ENCODE data around the gene TMEM171.

The TMEM171 gene

DNA sequence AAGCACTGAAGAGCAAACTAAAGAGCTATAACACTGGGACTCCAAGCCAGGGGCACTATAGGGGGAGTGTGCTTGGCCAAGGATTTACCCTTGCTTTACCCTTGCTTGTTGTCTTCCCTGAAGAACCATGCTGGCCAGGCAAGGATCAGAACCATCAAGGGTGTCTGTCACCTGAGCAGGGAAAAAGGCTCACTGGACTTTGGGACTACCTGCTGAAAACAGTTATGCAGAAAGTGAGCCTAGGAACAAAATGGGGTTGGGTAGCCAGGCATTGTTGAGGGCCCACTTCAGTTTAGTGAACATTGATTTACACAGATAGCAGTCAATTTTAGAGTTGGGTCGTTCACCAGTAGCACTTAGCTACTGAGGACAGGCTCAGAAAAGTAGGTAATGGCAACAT, 8.0 kb upstream of the TMEM171 start:
- Mint-ChIP-seq H3K4me1 (no peaks in the 10 kb centered on the region), H3K27me3 (peaks cover 65% of the 10 kb centered on the region), H3K36me3 (ENCODE audit: low read depth) (no peaks in the 10 kb centered on the region), H3K4me3 (no peak overlapping the region), H3K27ac (no peak overlapping the region), H3K9me3 (peaks cover 9% of the 10 kb centered on the region)
- no peak for DNase-seq
- no peak for ATAC-seq

DNA sequence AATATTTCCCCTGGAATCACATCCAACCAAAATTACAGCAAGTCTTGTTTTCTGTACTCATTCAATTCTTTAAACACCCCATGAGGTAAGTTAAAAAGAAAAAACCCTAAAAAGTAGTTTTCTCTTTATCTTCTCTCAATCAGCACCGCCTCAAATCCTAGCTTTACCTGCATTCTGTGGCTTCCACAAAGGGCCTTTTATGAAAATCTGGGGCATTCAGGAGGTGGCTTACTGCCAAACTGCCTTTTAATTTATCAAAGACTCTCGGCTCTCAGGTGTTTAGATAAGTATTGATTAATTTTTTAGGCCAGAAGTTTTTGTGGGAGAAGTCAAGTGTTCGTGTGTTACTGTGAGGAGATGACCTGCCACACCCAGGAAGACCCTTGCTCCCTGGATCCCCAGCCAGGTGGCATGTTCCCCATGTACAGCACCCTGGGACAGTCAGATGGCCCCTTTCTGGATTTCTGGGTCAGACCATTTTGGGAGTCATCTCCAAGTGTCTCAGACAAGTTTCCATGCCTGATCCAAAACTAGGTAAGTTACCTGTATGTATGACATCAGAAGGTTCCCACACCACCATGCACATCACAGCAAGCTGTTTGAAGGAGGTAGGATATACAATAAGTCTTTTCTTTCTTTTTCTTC, 6.2 kb upstream of the TMEM171 start:
- Mint-ChIP-seq H3K4me3 (no peak overlapping the region), H3K27ac (no peak overlapping the region), H3K4me1 (peaks cover under 1% of the 10 kb centered on the region), H3K9me3 (peaks cover 4% of the 10 kb centered on the region), H3K36me3 (ENCODE audit: low read depth) (no peaks in the 10 kb centered on the region), H3K27me3 (peaks cover 66% of the 10 kb centered on the region)
- no peak for ATAC-seq
- no peak for DNase-seq

DNA sequence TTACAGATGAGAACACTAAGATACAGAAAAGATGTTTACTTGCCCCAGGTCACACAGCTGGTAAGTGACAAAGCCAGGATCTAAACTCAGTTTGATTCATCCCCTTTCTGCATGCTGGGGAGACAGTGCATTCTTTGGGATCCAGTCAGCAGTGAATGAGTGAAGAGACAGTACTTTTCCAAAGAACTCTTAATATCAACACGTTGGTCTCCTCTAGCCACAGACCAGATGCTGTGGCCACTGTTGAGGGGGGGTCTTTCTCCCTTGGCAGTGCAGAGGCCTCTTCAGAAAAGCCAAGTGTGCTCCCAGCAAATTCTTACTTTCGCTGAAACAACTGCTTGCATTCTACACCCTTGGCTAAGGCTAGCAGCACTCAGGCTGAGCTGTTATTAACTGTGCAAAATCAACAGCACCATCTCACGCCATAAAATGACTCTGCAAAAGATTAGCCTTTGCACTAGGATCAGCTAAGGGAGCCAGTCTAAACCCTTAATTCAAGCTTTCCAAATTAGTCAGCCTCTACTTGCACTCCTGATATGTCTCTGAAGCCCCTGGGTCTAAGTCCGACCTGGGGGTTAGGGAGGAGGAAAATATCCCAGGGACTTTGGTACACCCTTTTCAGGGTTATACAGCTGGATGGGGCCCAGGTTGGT, 4.8 kb upstream of the TMEM171 start:
- no peak overlapping the region for H3K4me3 Mint-ChIP-seq
- DNase-seq = no peak

DNA sequence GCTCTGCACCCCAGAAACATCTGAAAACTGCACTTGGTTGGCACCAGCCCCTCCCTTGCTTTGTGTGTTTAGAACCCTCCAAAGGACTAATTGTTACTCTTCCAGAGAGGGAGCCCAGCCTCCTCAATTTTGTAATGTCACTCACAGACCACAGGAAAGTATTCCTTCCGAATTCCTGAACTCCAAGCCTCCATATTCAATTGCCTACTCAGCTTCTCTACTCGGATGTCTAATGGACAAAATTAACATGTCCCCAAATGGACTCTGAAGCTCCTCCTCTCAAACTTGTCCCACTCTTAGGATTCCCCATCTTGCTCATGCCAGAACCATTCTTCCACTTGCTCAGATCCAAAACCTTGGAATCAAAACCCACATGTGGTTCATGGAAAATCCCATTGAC, 3.9 kb upstream of the TMEM171 start:
- H3K9me3 Mint-ChIP-seq = peaks cover 4% of the 10 kb centered on the region
- ATAC-seq (no peak), DNase-seq (no peak)
- H3K36me3 Mint-ChIP-seq (ENCODE audit: low read depth) = no peaks in the 10 kb centered on the region
- H3K27me3 Mint-ChIP-seq = peaks cover 68% of the 10 kb centered on the region
- no peak overlapping the region for H3K4me3 Mint-ChIP-seq
- peaks cover 10% of the 10 kb centered on the region for H3K4me1 Mint-ChIP-seq
- no peak overlapping the region for H3K27ac Mint-ChIP-seq

More for the DNA sequence above, 4.8 kb upstream of the TMEM171 start:
- Mint-ChIP-seq H3K36me3 (ENCODE audit: low read depth) (no peaks in the 10 kb centered on the region), H3K9me3 (peaks cover 4% of the 10 kb centered on the region), H3K27me3 (peaks cover 63% of the 10 kb centered on the region), H3K27ac (no peak overlapping the region), H3K4me1 (peaks cover 7% of the 10 kb centered on the region)
- ATAC-seq = no peak

DNA sequence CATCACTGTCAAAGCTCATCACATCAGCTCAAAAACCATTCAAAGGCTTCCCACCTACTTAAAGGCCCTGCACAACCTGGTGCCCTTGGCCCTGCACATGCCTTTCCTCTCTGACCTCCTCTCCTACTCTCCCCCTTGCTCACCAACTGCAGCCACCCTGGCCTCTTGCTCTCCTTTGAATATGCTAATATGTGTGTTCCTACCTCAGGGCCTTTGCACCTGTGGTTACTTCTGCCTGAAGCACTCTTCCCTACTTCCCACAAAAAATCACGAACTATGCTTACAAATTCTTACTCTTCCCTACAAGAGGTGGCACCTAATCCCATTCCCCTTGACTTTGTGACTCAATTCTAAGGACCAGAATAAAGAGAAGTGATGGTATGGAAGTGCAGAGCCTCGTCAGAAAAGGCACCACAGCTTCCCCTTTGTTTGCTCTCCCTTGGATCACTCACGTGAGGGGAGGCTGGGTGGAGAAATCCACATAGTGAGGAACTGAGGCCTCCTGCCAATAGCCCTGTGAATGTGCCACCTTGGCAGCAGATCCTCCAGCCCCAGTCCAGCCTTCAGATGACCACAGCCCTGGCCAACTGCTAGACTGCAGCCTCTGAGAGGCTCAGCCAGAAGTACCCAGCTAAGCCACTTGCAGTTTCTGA, 3.2 kb upstream of the TMEM171 start:
- DNase-seq (no peak), ATAC-seq (no peak)
- Mint-ChIP-seq H3K27me3 (peaks cover 74% of the 10 kb centered on the region), H3K4me1 (peaks cover 11% of the 10 kb centered on the region), H3K4me3 (no peak overlapping the region), H3K27ac (no peak overlapping the region), H3K9me3 (peaks cover 4% of the 10 kb centered on the region), H3K36me3 (ENCODE audit: low read depth) (no peaks in the 10 kb centered on the region)

DNA sequence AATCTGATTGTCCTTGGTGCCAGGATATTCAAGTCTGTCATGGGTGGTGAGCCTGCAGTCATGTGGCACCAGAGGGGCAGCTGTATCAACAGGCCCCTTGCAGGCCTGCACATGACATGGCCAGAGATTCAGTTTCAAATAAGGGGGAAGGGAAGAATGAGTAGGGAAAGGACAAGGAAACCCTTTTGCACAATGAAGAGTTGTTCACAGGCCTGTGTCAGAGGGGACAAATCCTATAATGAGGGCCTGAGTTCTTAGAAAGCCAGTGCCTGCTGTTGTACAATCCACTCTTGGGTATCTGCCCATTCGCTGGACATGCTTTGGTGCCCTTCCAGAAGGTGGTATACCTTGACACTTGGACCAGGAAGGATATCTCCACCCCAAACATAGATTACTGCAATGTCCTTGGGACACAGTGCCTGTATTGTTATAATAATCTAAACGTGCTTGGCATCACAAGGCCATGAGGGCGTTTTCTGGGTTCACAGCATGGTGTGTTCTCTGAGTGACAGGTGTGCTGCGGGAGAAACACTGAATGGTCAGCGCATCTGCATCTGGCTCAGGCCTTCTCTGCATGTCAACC, 1.9 kb upstream of the TMEM171 start:
- Mint-ChIP-seq H3K4me3 (no peak overlapping the region), H3K4me1 (peaks cover 18% of the 10 kb centered on the region), H3K36me3 (ENCODE audit: low read depth) (no peaks in the 10 kb centered on the region), H3K9me3 (no peaks in the 10 kb centered on the region), H3K27me3 (peaks cover 72% of the 10 kb centered on the region), H3K27ac (no peak overlapping the region)
- no peak for DNase-seq
- ATAC-seq = no peak

DNA sequence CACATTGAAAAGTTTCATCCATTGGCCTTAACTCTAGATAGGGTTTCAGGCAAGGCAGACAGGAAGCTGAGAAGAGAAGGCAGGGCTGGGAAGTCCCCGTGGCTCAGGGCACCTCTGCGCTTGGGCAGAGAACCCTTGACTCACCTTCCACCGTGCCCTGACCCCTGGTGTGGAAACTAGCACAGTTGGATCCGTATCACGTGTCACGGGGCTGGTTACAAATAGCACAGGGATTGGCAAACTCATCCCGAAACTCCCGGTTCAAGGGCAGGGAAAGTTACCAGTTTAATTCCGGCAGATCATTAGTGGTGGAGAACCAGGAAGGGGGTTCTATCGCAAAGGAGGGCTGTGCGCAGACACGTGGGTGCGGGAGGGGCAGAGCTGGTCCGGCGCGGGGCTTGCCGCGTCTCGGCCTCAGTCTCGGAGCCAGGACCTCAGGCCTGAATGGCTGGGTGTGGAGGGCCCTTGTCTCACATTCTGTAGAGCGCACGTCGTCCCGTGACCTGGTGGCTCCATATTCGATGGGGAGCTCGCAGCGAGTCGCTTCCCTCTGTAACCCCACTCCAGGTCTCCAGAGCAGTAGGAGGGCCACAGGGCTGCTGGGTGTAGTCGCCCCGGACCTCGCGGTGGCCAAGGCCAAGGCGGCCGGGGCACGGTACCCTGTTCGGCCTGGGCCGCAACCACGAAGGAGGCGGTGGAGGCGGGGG, 771 bp upstream of the TMEM171 start:
- no peaks in the 10 kb centered on the region for H3K9me3 Mint-ChIP-seq
- peak overlapping the region; percentile 49 for H3K4me3 Mint-ChIP-seq
- ATAC-seq (peak; percentile 70), DNase-seq (peak; percentile 26)
- no peak overlapping the region for H3K27ac Mint-ChIP-seq
- H3K36me3 Mint-ChIP-seq (ENCODE audit: low read depth) = no peaks in the 10 kb centered on the region
- H3K27me3 Mint-ChIP-seq = peaks cover 75% of the 10 kb centered on the region
- H3K4me1 Mint-ChIP-seq = peaks cover 18% of the 10 kb centered on the region

DNA sequence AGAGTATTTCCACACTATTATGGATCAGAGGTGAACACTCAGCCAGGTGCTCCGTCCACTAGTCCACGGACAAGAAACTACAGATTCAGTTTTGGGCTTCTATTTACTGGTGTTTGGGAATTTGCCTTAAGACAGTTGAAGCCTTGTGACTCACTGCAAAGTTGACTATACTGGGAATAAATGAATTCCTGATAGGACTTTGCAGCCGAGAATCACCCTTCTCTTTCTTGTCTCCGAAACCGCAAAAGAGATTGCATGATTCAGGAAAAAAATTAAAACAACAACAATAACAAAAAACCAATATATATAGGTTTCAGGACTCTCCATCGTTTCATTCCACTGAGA, 716 bp downstream of the TMEM171 start:
- Mint-ChIP-seq H3K27me3 (peaks cover 80% of the 10 kb centered on the region), H3K4me1 (peaks cover 18% of the 10 kb centered on the region), H3K36me3 (ENCODE audit: low read depth) (no peaks in the 10 kb centered on the region), H3K9me3 (no peaks in the 10 kb centered on the region), H3K27ac (no peak overlapping the region), H3K4me3 (peak overlapping the region; percentile 4)
- DNase-seq (no peak), ATAC-seq (no peak)

DNA sequence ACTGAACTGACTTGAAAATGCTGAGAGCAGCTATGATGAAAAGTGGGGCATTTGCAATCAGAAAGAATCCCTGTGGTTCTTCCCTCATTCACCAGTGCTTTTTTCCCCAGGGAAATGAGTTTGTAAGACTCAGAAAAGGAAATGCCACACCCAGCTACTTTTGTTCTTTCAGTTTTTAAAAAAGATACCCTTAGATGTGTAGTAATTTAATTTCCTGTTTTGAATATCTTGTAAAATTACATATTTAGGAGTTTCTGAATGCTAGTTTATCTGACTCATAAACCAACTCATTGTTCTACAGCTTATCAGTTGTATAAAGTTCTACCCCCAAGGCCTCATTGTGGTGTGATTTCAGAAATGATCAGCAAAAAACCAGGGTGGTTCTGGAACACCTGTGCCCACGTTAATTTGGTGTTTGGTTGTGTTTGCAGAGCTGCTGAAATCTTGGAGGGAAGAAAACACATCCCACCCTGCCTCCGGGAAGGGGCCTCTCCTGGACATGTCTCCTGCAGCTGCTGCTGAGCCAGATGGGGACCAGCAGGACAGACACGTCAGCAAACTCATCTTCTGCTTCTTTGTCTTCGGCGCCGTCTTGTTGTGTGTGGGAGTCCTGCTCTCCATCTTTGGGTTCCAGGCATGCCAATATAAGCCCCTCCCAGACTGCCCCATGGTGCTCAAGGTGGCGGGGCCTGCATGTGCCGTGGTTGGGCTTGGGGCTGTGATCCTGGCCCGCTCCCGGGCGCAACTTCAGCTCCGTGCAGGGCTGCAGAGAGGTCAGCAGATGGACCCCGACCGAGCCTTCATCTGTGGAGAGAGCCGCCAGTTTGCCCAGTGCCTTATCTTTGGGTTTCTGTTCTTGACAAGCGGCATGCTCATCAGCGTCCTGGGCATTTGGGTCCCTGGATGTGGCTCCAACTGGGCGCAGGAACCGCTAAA, 2.8 kb downstream of the TMEM171 start:
- ATAC-seq (no peak), DNase-seq (no peak)
- Mint-ChIP-seq H3K27me3 (peaks cover 73% of the 10 kb centered on the region), H3K9me3 (no peaks in the 10 kb centered on the region), H3K27ac (no peak overlapping the region), H3K4me3 (no peak overlapping the region), H3K4me1 (peaks cover 18% of the 10 kb centered on the region), H3K36me3 (ENCODE audit: low read depth) (no peaks in the 10 kb centered on the region)

DNA sequence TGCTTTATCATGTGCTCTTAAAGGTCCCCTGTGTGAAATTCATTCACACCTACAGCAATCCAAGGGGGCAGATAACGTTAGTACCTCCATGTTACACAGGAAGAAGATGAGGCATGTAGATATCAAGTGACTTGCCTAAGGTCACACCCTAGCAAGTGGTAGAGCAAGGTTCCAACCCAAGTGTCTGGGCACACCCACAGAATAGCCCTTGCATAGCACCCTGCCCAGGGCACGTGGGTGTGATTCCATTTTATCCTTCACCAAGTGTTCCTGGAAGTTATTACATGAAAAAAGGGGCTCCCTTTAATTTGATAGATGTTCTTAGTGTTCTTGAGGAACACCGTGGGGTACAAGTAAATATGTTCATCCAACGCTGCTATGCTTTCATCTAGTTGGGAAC, 4.9 kb downstream of the TMEM171 start:
- Mint-ChIP-seq H3K4me1 (peaks cover 11% of the 10 kb centered on the region), H3K27me3 (peaks cover 71% of the 10 kb centered on the region), H3K4me3 (no peak overlapping the region), H3K36me3 (ENCODE audit: low read depth) (no peaks in the 10 kb centered on the region), H3K27ac (no peak overlapping the region), H3K9me3 (no peaks in the 10 kb centered on the region)
- no peak for DNase-seq
- no peak for ATAC-seq

DNA sequence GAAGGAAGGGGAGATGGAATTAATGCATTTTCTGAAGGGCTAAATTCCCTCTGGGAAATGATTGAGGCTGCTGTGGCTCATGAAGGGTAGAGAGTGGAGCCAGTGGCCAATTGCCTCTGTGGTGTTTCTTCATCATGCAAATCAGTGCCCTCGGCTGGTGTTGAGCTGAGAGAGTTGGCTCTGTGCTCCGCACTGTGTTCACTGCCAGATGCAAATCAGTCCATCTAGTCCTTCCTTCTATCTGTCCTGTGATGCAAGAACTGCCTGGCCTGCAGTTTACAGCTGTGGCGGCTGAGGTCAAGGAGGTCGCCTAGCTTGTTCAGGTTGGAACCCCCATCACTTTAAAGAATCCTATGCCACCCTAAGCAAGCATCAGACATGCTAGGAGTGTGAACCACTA, 6.0 kb downstream of the TMEM171 start:
- no peak overlapping the region for H3K4me3 Mint-ChIP-seq
- H3K27ac Mint-ChIP-seq = no peak overlapping the region
- ATAC-seq = no peak
- H3K27me3 Mint-ChIP-seq = peaks cover 73% of the 10 kb centered on the region
- no peaks in the 10 kb centered on the region for H3K9me3 Mint-ChIP-seq
- no peaks in the 10 kb centered on the region for H3K36me3 Mint-ChIP-seq (ENCODE audit: low read depth)
- peaks cover 8% of the 10 kb centered on the region for H3K4me1 Mint-ChIP-seq
- DNase-seq = no peak

DNA sequence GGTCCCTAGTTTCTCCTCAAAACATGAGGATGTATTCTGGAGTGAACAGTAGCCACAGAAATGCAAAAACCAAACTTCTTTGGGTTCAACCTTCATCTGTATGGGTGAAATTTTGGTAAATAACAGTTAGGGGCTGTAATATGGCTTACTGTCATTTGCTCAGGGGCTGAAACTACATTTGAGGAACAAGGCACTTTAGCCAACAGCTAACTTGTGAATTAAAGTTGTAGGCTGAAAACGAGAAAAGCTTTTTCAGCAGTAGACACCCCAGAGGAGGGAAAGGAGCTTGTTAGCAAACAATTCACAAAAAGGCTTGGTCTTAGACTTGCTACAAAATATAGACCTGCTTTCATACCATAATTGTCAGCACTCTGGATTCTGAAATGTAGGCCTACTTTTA, 6.6 kb downstream of the TMEM171 start:
- Mint-ChIP-seq H3K36me3 (ENCODE audit: low read depth) (no peaks in the 10 kb centered on the region), H3K27ac (no peak overlapping the region), H3K27me3 (peaks cover 68% of the 10 kb centered on the region), H3K9me3 (no peaks in the 10 kb centered on the region), H3K4me3 (no peak overlapping the region), H3K4me1 (peaks cover 7% of the 10 kb centered on the region)
- no peak for ATAC-seq
- DNase-seq = no peak

DNA sequence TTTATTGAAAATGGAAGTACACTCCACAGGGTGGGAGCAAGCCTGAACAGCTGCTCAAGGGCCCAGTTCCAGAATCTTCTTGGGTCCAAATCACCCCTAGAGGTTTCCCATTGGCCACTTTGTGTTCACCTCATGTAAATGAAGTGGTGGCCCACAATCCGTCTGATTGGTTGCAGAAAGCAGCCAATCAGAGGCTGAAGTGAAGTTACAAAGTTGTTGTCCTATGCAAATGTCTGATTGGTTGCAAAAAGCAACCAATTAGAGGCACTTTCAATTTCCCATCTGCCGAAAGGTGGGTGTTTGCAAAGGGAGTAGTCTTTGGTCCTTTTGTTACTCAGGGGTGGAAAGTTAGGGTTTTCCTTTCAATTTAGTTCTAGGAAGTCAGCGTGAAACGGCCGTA, 8.8 kb downstream of the TMEM171 start:
- Mint-ChIP-seq H3K4me1 (no peaks in the 10 kb centered on the region), H3K27me3 (peaks cover 62% of the 10 kb centered on the region), H3K4me3 (no peak overlapping the region), H3K27ac (no peak overlapping the region), H3K36me3 (ENCODE audit: low read depth) (no peaks in the 10 kb centered on the region), H3K9me3 (no peaks in the 10 kb centered on the region)
- ATAC-seq (no peak), DNase-seq (no peak)

DNA sequence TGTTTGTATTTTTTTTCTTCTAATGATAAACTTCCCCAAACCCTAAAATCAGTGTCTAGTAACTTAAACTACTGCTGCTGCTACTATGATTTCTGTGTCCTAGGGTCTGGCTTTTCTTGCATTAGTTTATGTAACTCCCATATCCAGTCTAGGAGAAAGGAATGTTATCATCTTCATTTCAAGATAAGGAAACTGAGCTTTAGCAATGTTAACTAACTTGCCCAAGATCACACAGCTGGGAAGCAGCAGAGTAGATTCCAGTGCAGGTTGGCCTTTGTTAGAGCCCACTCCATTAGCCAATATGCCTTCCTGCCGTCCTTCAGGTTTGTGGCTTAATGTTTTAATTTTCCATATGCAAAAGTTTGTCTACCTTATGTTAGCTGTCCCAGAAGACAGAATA, 10.4 kb downstream of the TMEM171 start:
- DNase-seq = no peak
- no peak overlapping the region for H3K4me3 Mint-ChIP-seq
- no peaks in the 10 kb centered on the region for H3K4me1 Mint-ChIP-seq
- peaks cover 61% of the 10 kb centered on the region for H3K27me3 Mint-ChIP-seq
- no peak overlapping the region for H3K27ac Mint-ChIP-seq
- no peak for ATAC-seq
- no peaks in the 10 kb centered on the region for H3K9me3 Mint-ChIP-seq
- H3K36me3 Mint-ChIP-seq (ENCODE audit: low read depth) = no peaks in the 10 kb centered on the region

Measured in activated naive CD8-positive, alpha-beta T cell treated with anti-CD3 and anti-CD28 coated beads, Interleukin-2, amount 50 U/mL, for 24 hours (primary cell).